GM15510 (cell line): ENCODE measurements around the gene CGB1.

Source experiments
- POLR2A ChIP-seq: IDR thresholded peaks from 3 replicates; pipeline ENCODE4 v1.6.1; 2011; ENCODE audit warnings: borderline replicate concordance; ENCODE audit not compliant: insufficient read length; ENCODE audit errors: extremely low read depth

Gene CGB1

GRCh38 chr19:49004133-49004532 is 32.6 kb downstream of the CGB1 start:
- no peak for TF ChIP-seq POLR2A

DNA sequence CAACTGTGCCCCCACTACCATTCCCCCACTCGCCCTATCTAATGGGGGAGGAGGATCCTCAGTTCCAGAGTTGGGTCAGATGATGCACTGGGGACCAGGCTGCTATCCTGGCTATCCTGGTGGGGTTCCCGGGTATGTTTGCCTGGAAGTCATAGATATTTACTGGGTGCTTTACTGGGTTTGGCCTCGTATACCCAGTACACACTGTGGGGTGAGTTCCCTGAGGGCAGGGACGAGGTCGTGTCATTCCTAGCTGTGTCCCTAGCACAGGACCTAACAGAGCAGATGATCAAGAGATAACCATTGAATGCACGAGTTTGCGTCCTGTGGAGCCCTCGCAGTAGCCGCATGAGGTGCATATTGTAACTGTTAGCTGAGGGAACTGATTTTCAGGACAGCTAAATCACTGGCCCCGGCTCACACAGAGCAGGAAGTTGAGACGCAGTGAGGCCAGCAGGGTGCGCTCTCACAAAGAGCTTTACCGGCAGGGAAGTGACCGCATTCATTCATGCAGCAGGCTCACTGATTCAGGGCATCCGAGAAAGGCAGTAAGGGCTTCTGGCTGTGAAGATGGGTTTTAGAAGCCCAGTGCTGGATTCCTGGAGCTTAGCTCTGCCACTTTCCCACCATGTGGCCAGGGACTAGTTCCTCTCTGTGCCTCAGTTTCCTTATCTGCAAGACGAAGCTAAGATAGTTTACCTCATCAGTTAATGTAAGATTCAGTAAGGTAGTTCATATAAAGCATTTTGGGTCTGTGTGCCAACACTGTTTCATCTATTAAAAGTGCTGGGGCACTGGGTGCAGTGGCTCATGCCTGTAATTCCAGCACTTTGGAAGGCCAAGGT is 37.0 kb downstream of the CGB1 start:
- TF ChIP-seq POLR2A: no peak

- no peak for TF ChIP-seq POLR2A
Observed at GRCh38 chr19:48997972-48998371, 38.7 kb downstream of the CGB1 start.

DNA sequence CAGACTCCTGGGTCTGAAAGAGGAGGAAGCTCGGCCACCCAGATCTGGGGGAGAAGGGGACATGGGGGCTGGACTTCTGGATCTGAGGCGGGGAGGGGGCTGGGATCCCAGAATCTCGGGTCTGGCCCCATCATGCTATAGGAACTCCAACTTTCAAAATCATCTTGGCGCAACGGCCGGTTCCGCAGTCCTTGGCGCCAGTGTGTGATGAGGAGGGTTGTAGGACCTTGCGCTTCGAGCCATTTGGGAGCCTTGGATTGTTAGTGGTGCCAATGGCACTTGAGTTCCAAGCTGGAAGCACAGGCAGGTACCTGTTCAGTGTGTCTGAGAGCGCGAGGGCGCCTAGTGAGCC is 42.7 kb downstream of the CGB1 start:
- TF ChIP-seq POLR2A: no peak

- TF ChIP-seq POLR2A: peak; percentile 87
Observed at GRCh38 chr19:48993175-48994034, 43.3 kb downstream of the CGB1 start, which contains the start of the genes GYS1 and RUVBL2. GYS1 (minus strand) TSS chr19:48993309; CDS start chr19:48993112, 197 bp downstream. RUVBL2 (plus strand) TSS chr19:48993887; CDS start chr19:48993912, 25 bp downstream.

- no peak for TF ChIP-seq POLR2A
Observed at GRCh38 chr19:48992581-48993174, 44.0 kb downstream of the CGB1 start.

DNA sequence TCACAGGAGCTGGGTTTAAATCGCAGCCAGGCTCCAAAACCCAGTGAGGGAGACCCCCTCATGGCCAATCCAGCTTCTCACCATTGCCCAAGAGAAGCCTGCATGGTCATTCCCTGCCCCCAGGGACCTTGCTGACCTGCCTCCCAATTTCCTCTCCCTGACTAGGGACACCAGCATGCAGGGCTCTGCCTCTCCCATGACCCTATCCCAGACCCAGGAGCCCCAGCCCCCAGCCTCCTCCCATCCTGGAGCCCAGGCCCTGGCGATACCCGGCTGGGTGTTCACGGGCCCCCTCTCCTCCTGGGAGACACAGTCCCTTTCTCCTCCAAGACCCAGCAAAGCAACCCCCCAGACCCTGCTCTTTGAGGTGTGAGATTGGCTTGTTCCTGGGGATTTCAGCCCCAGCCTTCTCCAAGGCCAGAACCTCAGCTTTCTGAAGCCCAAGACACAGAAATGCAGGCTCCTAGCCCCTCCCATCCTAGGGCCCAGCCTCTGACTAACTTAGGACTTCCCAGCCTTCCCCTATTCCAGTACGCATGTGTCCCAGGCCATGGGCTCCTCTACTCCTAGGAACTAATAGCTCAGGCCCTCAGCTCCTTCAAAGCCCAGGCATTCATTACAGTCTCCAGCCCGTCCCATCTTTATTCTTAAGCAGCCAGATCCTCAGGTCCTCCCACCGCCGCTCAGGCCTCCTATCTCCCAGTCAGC is 44.7 kb downstream of the CGB1 start:
- TF ChIP-seq POLR2A: no peak

DNA sequence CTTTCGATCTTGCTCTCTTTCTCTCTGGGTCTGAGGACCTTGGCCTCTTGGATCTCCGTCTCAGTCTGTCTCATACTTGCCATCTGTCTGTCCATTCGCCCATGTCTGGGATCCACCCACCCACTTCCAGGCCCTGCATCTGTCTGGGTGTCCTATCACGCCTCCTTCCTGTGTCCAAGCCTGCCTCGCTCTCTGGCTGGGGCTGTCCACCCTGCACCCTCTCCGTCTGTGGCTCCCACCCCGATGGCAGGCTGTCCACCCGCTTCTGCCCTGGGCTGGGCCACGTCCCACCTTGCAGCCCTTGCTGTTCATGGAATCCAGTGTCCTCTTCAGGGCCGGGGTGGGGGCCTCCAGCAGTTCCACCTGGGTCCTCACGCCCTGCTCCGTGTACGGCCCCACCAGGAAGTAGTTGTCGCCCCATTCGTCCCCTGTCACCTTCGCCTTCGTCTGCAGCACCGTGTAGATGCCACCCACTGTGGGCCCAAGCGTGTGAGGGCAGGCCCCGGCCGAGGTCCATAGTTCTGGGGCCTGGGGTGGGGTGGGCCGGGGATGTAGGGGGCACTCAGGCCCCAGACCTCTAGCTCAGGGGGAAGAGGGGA is 45.6 kb downstream of the CGB1 start:
- TF ChIP-seq POLR2A: no peak

DNA sequence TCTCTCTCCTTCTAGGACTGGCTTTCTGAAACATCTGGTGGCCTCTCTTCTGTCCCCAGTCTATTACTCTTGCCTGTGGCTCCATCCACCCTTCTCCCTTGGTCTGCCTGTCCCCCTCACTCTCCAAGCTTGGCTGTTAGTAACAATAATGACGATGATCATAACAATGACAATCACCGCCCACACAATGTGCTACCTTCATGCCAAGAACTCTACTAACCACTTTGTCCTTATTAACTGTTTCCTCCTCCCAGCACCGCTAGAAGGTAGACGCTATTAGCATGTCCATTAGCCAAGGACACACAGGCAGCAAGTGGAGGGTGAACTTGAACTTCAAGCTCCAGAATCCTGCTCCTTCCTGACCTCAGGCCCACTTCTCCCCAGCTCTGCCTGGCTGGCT is 46.3 kb downstream of the CGB1 start:
- no peak for TF ChIP-seq POLR2A

DNA sequence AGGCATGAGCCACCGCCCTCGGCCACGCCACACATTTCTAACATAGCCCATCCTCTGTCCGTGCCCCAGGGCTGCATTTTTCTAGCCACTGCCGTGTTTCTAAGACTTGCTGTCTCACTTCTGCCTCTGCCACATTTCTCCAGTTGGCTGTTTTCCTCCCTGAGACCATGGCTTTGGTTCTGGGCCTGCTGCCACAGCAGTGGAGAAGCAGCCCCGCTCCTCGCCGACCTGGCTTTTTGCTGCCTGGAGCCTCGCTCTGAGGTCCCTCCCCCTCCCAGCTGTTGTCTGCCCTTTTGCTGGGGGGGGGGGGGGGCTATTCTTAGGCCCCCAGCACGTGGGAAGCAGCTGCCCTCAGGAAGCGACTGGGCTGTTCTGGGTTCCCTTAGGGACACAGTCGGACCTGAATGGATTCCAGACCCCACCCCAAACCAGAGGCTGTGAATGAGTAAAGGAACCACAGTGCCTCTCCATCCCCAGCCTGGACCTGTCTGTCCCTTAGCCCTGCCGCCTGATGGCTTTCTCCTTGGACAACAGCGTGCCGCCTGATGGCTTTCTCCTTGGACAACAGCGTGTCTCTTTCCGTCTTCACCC is 46.9 kb downstream of the CGB1 start:
- TF ChIP-seq POLR2A: no peak

DNA sequence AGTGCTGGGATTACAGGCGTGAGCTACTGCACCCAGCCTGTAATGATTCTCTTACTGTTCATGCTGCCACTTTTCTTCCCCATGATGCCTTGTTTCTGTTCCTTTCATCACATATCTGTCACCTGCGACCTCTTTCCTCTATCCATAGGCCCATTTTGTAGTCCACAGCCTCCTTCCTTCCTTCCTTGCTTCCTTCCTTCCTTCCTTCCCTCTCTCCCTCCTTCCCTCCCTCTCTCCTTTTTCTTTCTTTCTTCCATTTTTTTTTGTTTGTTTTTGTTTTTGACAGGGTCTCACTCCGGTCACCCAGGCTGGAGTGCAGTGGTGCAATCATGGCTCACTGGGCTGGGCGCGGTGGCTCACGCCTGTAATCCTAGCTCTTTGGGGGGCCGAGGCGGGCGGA is 47.8 kb downstream of the CGB1 start:
- no peak for TF ChIP-seq POLR2A

GRCh38 chr19:48988286-48988685 is 48.4 kb downstream of the CGB1 start:
- no peak for TF ChIP-seq POLR2A

DNA sequence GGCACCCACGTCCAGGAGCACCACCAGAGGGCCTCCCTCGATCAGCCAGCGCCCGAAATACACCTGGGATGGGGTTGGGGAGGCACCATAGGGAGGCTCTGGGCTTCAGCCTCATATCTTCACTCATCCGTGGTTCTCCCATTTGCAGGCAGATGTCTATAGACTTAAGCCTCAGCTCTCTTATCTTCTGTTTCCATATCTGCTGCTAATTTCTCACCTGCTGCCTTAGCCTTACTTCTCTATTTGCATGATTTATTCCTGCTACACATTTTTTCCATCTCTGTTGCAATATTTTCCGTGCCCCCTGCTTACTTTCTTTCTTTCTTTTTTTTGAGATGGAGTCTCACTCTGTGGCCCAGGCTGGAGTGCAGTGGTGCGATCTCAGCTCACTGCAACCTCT is 49.4 kb downstream of the CGB1 start:
- TF ChIP-seq POLR2A: no peak

GRCh38 chr19:48986211-48986610 is 50.5 kb downstream of the CGB1 start:
- TF ChIP-seq POLR2A: no peak
